Measurements from ENCODE around the gene SREBF2.

Gene SREBF2

GRCh38 chr22:41880653-41881052, 47.7 kb downstream of the SREBF2 start:
- no peak for DNase-seq

- no peak for DNase-seq
Observed at GRCh38 chr22:41883400-41883799, 50.5 kb downstream of the SREBF2 start.

GRCh38 chr22:41885116-41885515, 52.2 kb downstream of the SREBF2 start:
- no peak for DNase-seq

DNA sequence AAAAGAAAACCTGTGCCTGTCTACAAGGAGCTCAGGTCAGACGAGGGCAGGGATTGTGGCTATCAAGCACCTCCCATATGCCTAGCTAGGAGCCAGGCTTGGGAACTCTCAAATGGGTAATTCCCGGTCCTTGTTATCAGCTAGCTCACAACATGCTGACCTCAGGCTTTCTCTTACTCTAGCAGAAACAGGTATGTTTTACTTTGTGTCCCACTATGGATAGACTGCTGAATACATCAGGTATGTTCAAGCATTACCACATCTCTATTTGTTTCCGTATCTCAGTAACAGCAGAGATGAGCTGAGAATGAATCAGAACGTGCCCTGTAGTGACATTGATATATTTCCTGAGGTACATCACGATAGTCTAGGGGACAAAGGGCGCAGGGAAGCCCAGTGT, 52.6 kb downstream of the SREBF2 start:
- no peak for DNase-seq

GRCh38 chr22:41888627-41889200, 55.8 kb downstream of the SREBF2 start:
- DNase-seq = no peak

- no peak for DNase-seq
Observed at GRCh38 chr22:41891407-41891806, 58.5 kb downstream of the SREBF2 start.

DNA sequence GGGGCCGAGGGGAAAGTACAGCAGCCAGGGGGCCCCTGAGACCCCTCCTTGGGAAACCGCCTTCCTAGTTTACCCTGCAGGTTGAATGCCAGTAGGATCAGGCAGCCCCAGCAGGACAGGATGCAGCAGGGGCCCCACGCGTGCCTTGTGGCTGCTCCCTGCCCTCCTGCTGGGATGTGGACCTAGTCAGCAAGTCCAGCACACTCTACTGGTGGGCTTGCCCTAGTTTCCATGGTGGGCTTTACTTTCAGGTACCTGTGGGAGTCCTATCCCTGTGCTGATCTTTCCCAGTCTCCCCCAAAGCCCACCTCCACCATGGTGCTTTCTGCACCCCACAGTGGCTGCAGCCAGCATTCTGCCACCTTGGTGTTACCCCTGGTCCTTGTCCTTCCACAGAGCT, 59.8 kb downstream of the SREBF2 start:
- no peak for DNase-seq

DNA sequence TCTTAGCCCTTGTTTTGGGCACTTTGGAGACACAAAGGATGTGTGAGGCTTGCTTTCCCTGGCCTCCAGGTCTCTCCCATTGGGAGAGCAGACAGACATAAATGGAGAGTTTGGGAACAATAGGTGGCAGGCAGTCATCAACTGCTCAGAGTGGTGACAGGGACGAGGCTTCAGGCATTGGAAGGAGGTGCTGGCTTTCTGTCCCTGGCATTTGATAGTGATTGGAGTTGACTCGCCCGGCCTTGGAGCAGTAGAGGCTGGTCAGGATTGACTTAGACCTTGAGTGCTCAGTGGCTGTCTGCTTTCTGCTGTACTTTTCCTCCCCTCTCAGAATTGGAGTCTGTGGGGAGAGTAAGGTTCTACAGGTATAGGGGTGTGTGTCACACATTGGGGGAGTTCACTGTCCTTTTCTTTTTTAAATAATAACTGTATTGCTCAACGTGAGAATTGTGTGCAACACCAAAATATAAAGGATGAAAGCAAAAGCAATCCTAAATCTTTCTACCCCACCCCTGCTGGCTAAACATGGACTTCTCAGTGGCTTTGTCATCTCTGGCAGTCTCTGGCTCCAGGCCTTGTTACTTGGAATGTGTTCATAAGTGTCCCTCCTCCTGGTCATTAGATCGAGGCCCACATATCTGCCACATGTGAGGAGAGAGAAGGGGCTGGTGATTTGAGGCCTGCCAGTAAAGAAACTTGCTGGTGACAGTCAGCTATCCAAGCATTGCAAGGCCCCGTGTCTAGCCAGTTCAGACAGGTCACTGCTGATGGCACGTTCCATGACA, 60.9 kb downstream of the SREBF2 start:
- DNase-seq = no peak

GRCh38 chr22:41898645-41899044, 65.7 kb downstream of the SREBF2 start:
- no peak for DNase-seq

- no peak for DNase-seq
Observed at GRCh38 chr22:41899110-41899509, 66.2 kb downstream of the SREBF2 start.

- DNase-seq = no peak
Observed at GRCh38 chr22:41899992-41900651, 67.2 kb downstream of the SREBF2 start.

DNA sequence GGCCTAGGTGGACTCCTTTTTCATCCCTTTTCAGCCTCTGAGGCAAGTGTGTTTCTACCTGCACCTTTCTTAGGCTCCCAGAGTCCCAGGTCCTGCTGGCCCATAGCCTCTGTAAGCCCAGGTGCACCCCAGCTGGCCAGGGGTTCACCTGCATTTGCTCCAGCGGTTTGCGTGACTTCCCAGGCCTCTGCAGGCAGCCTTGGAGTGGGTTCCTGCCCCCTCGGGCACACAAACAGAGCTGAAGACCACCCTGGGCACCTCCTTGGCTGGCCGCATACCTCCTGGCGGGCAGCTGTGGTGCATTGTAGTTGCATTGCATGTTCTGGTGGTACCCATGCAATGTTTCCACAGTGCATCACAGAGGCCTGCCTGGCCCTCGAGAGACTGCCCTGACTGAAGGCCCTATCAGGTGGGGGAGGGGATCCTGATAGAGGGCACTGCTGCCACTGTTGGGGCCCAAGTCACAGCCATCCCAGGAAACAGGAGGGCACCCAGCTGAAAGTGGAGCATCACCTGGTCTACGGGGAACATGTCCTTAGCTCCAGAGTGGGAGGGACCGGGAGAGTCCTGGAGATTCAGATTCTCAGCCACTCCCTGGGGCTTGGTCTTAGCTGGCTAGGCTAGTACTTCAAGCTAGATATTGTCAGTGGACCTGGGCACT, 67.9 kb downstream of the SREBF2 start:
- DNase-seq = no peak

- no peak for DNase-seq
Observed at GRCh38 chr22:41902016-41902415, 69.1 kb downstream of the SREBF2 start.

GRCh38 chr22:41902932-41903421, 70.1 kb downstream of the SREBF2 start:
- DNase-seq = peak; percentile 57 to 82

DNA sequence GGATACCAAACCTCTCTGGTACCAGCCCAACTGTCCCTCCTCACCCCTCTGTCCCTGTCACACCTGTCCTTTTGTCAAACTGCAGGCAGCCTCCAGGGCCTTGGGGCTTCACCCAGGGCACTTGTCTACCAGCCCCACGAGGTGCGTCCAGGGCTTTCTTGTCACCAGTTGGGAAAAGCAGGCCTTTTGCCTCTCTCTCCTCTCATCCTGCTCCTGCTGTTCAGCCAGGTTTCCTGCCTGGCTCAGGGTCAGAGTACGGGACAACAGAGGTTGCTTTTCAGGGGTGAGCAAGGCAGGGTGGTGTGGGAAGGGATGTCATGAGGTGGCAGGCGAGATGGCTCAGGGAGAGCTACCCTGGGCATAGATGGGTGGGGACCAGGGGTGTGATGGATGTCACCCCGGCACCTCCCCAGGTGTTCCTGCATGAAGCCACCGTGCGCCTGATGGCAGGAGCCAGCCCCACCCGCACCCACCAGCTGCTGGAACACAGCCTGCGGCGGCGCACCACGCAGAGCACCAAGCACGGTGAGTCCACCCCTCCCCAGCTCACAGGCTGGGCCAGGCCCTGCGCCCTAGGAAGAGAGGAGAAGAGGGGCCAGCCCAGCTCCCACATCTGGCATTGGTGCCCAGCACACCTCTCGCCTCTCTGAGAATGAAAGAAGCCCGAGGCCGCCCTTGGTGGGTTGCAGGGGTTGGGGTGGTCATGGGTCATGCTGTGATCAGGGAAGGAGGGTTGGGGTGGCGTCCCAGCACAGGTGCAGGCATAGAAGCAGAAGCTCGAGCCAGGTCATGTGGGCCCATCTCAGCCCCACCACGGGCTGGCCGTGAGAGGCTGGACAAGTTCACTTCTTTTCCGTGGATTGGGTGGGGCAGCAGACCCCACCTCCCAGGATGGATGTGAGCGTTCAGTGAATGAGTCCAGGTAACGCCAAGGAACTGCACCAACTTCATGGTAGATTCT, 71.8 kb downstream of the SREBF2 start:
- DNase-seq = no peak

GRCh38 chr22:41905411-41906202, 72.7 kb downstream of the SREBF2 start:
- DNase-seq = no peak

- no peak for DNase-seq
Observed at GRCh38 chr22:41906822-41907221, 73.9 kb downstream of the SREBF2 start.

DNA sequence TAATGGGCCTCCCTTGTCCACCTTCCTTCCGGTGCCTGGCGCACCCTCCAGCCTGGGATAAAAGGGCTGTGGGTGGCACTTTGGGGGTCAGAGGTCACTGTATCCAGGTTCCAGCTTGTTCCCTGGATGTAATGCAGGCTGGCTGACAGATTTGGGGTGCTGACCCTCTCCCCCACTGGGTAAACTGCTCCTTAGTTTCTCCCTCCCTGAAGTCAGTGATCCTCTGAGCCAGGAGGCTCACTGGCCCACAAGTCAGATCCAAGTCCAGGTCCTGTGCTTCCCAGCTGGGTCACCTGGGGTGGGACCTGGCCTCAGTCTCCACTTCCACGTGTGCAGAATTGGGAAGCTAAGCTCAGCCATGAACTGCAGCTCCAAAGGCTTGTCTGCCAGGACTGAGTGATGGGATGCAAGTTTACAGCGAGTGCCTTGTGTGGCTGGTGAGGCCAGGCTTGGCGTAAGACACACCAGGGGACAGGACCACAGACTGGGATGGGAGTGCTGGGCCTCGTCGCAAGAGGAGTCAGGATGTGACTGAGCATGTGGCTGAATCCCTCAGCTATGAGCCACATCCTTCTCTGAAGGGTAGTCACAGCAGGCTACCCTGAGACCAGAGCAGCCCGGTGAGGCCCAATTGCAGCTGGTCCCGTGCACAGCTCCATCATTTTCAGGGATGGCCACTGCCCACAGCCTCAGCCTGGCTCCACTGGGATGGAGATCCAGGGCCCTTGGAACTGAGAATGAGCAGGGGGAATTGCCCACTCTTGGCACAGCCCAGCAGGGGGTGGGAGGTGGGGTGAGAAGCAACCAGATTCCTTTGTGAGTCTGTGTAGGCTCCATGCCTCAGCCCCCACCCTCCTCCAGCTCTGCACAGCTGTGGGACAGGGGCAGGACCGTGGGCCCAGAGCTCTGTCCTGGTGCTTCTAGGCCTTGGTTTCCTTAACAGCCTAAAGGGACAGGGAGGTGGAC, 74.8 kb downstream of the SREBF2 start:
- DNase-seq = no peak

DNA sequence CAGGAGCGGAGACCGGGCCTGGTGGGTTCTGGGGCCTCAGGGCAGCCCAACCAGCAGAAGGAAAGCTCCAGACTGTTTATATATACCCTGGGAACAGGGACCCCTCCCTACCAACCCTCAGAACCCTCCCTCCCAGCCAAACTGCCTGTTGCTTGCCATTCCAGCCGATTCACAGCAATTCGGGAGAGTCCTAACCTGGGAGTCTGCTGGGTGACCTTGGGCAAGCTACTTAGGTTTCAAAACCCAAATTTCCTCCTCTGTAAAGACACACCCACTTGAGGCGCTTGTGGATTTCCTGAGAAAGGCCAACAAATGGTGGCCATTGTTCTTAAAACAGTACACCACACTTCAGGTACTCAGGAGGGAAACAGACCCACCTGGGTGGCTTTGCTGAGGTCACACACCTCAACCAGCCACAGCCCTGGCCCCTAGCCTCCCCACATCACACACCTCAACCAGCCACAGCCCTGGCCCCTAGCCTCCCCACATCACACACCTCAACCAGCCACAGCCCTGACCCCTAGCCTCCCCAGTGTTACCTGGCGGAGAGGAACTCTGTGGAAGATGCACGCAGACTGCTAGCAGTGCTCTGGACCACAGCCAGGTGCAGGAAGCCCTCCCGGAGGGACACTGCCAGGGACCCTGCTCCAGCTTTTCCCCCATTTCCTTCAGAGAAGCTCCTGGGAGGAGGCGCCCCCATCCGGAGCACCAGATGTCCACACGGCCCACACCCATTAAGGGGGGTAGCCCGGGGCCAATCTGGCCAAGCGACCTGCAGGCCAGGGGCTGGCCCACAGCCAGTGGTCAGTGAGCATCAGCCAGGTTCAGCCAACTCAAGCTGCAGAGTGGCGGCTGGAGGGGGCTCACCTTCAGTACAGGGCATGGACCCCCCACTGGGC, 75.8 kb downstream of the SREBF2 start:
- no peak for DNase-seq

All from NCI-H2081 (cell line).